Left lung (tissue), 10 donors: Measurements from ENCODE around the gene GFI1B. TPM values are rescaled to one million over a fixed set of nuclear protein-coding genes. Genes with fewer than 3 reads are reported as not detected.
"Not testable (repeated sequence)": the region's sequence is repeated elsewhere in the genome, so short reads cannot be mapped to it uniquely, and the experiment has no call there.

Experiments
- ATAC-seq: fragments of 200-7000 bp; cut with Tn5 transposase; one replicate; pipeline ENCODE4 v1.9.1; 2020; ENCODE audit warnings: moderate library complexity
- DNase-seq, 4 donors: peaks; one replicate each; pipeline ENCODE4 v3.0.0-alpha.2; 2013 to 2020
- H3K27ac ChIP-seq, 2 donors: fragments of 200-600 bp; sonication (generic) in 1 of 2; one replicate each; pipeline versions ENCODE4 v1.5.0 to v1.8.0; 2020 to 2021
- H3K27me3 ChIP-seq, 2 donors: fragments of 200-600 bp; sonication (generic) in 1 of 2; one replicate each; pipeline versions ENCODE4 v1.5.0 to v1.8.0; 2020 to 2021
- H3K36me3 ChIP-seq, 2 donors: fragments of 200-600 bp; sonication (generic) in 1 of 2; one replicate each; pipeline versions ENCODE4 v1.5.0 to v1.8.0; 2020 to 2021
- H3K4me1 ChIP-seq, 2 donors: fragments of 200-600 bp; one replicate each; pipeline ENCODE4 v1.8.0; 2021
- H3K4me3 ChIP-seq, 2 donors: fragments of 200-600 bp; sonication (generic) in 1 of 2; one replicate each; pipeline versions ENCODE4 v1.5.0 to v1.8.0; 2020 to 2021; ENCODE audit warnings: mild to moderate bottlenecking in 1 of 2
- H3K9me3 ChIP-seq, 2 donors: fragments of 200-600 bp; sonication (generic) in 1 of 2; one replicate each; pipeline versions ENCODE4 v1.5.0 to v1.8.0; 2020 to 2021
- CTCF ChIP-seq, 2 donors: fragments of 200-600 bp; sonication (generic) in 1 of 2; IDR thresholded peaks; one replicate each; pipeline versions ENCODE4 v1.5.0 to v1.8.0; 2021; ENCODE audit warnings: antibody characterized with exemption in 2 of 2
- intact Hi-C, 2 donors: fragments of 100-400 bp; cut with DNase I; formaldehyde crosslinking; loops; one replicate each; pipeline versions ENCODE4 v1.11.2 to v1.14.2; 2022
- polyA plus RNA-seq, 6 donors: library from polyadenylated mRNA; unstranded; fragments of 120-200 nt; gene quantifications; one replicate each; pipeline ENCODE4 v1.2.1, GENCODE V29; 2013; ENCODE audit not compliant: insufficient read length in 6 of 6
- total RNA-seq, 2 donors: library from RNA; stranded (reverse); fragmentation: NEBNext Ultra II Directional; extraction: Animal tissue kit (Norgen Biotek cat#: 25700); gene quantifications; one replicate each; pipeline ENCODE4 v1.2.1, GENCODE V29; 2021
- donor health status: DM: no; HTN: yes; CAD: no.
- donor health status: DM: no; HTN: no; CAD: no.

Gene GFI1B
- total and polyA plus RNA-seq, 8 donors, result 0.18 to 1.4 (median 1.2) TPM

GRCh38 chr9:132986640-132987620, 8.4 kb downstream of the GFI1B start:
- H3K9me3 ChIP-seq, result no peaks in the 10 kb centered on the region
- TF ChIP-seq CTCF (IDR thresholded peaks at IDR 0.05), result no peak
- no peak overlapping the region for H3K4me3 ChIP-seq
- intact Hi-C loops, result no loop called here
- no peaks in the 10 kb centered on the region for H3K36me3 ChIP-seq
- DNase-seq (no peak), ATAC-seq (no peak)
- H3K27me3 ChIP-seq, result peaks cover 0 to 69% of the 10 kb centered on the region in 2 donors
- H3K27ac ChIP-seq, result no peak overlapping the region
- no peaks in the 10 kb centered on the region for H3K4me1 ChIP-seq

GRCh38 chr9:132988244-132989013, 9.9 kb downstream of the GFI1B start:
- H3K27me3 ChIP-seq, result peaks cover 0 to 72% of the 10 kb centered on the region in 2 donors
- no peaks in the 10 kb centered on the region for H3K9me3 ChIP-seq
- no peaks in the 10 kb centered on the region for H3K4me1 ChIP-seq
- no peak for DNase-seq
- intact Hi-C loops, result no loop called here
- no peak for TF ChIP-seq CTCF (IDR thresholded peaks at IDR 0.05)
- ATAC-seq, result no peak
- no peaks in the 10 kb centered on the region for H3K36me3 ChIP-seq
- no peak overlapping the region for H3K4me3 ChIP-seq
- no peak overlapping the region for H3K27ac ChIP-seq

- H3K4me1 ChIP-seq, result no peaks in the 10 kb centered on the region
- ATAC-seq (no peak), DNase-seq (no peak)
- H3K4me3 ChIP-seq, result no peak overlapping the region
- peaks cover 0 to 72% of the 10 kb centered on the region in 2 donors for H3K27me3 ChIP-seq
- no peaks in the 10 kb centered on the region for H3K9me3 ChIP-seq
- TF ChIP-seq CTCF (IDR thresholded peaks at IDR 0.05), result no peak
- H3K27ac ChIP-seq, result no peak overlapping the region
- intact Hi-C loops, result no loop called here
- no peaks in the 10 kb centered on the region for H3K36me3 ChIP-seq
These were observed 10.5 kb downstream of the GFI1B start for GRCh38 chr9:132989014-132989310.

- H3K27ac ChIP-seq, result no peak overlapping the region
- H3K4me1 ChIP-seq, result no peaks in the 10 kb centered on the region
- DNase-seq (no peak), ATAC-seq (no peak)
- H3K4me3 ChIP-seq, result no peak overlapping the region
- intact Hi-C loops, result no loop called here
- TF ChIP-seq CTCF (IDR thresholded peaks at IDR 0.05), result no peak
- no peaks in the 10 kb centered on the region for H3K9me3 ChIP-seq
- no peaks in the 10 kb centered on the region for H3K36me3 ChIP-seq
- H3K27me3 ChIP-seq, result peaks cover 0 to 72% of the 10 kb centered on the region in 2 donors
These were observed 11.0 kb downstream of the GFI1B start for GRCh38 chr9:132989414-132989996.

GRCh38 chr9:132989998-132990557, 11.6 kb downstream of the GFI1B start:
- H3K9me3 ChIP-seq, ATAC-seq, H3K4me1 ChIP-seq, H3K27ac ChIP-seq, H3K4me3 ChIP-seq, intact Hi-C loops, H3K36me3 ChIP-seq: not testable (repeated sequence)
- DNase-seq, result peak in 1 of 4 donors; percentile 28
- H3K27me3 ChIP-seq, result peaks cover 0 to 72% of the 10 kb centered on the region in 2 donors
